Keratinocyte (primary cell): Measurements from ENCODE around the gene CNOT3. TPM values are rescaled to one million over a fixed set of nuclear protein-coding genes. Genes with fewer than 3 reads are reported as not detected.

Experiments used
- DNase-seq: peaks from one replicate; pipeline ENCODE4 v3.0.0-alpha.2; 2011; ENCODE audit warnings: low read depth, missing footprints, low spot score
- FAIRE-seq: peaks from 2 replicates; lab custom pipeline; 2011; peaks lifted over from hg19 to GRCh38; lab: Jason Lieb, UNC
- H2AFZ ChIP-seq: 2 replicates; pipeline ENCODE4 v1.6.0; 2012; ENCODE audit warnings: low read length, control low read depth, inconsistent platforms; ENCODE audit not compliant: control insufficient read depth
- H3K27ac ChIP-seq: 2 replicates; pipeline ENCODE4 v1.5.1; 2011; ENCODE audit warnings: low read length; ENCODE audit not compliant: control insufficient read depth, insufficient read depth
- H3K27me3 ChIP-seq: 3 replicates; pipeline ENCODE4 v1.6.0; 2011; ENCODE audit warnings: low read length; ENCODE audit not compliant: control insufficient read depth, insufficient read depth; ENCODE audit errors: extremely low read depth
- H3K36me3 ChIP-seq, 2 experiments: 2 replicates in 1 of 2; 3 replicates in 1 of 2; pipeline ENCODE4 v1.5.1; 2011; ENCODE audit warnings: low read length in 2 of 2, mild to moderate bottlenecking in 1 of 2; ENCODE audit not compliant: control insufficient read depth in 2 of 2, insufficient read depth in 2 of 2; ENCODE audit errors: extremely low read depth in 1 of 2
- H3K4me1 ChIP-seq: 3 replicates; pipeline ENCODE4 v1.5.1; 2011; ENCODE audit warnings: low read length; ENCODE audit not compliant: control insufficient read depth, insufficient read depth; ENCODE audit errors: extremely low read depth
- H3K4me2 ChIP-seq: 3 replicates; pipeline ENCODE4 v1.6.0; 2011; ENCODE audit warnings: low read depth, low read length; ENCODE audit not compliant: control insufficient read depth, insufficient read depth; ENCODE audit errors: extremely low read depth
- H3K4me3 ChIP-seq, 3 experiments: fragments of 200-600 bp in 1 of 3; sonication (generic) in 1 of 3; 2 replicates in 2 of 3; 3 replicates in 1 of 3; pipeline ENCODE4 v1.5.1; 2011 to 2016; ENCODE audit warnings: low read length in 3 of 3, mild to moderate bottlenecking in 3 of 3, control low read depth in 2 of 3, inconsistent platforms in 1 of 3, low read depth in 1 of 3, mixed read lengths in 1 of 3, mixed run types in 1 of 3, moderate library complexity in 1 of 3; ENCODE audit not compliant: control insufficient read depth in 2 of 3, insufficient read depth in 2 of 3; ENCODE audit errors: extremely low read depth in 1 of 3
- H3K79me2 ChIP-seq: 2 replicates; pipeline ENCODE4 v1.6.0; 2012; ENCODE audit warnings: low read length; ENCODE audit not compliant: control insufficient read depth, insufficient read depth
- H3K9ac ChIP-seq: 3 replicates; pipeline ENCODE4 v1.6.0; 2011; ENCODE audit warnings: low read length; ENCODE audit not compliant: control insufficient read depth, insufficient read depth; ENCODE audit errors: extremely low read depth
- H3K9me1 ChIP-seq: 3 replicates; pipeline ENCODE4 v1.6.0; 2011; ENCODE audit warnings: low read length; ENCODE audit not compliant: control insufficient read depth, insufficient read depth; ENCODE audit errors: extremely low read depth
- H3K9me3 ChIP-seq: 2 replicates; pipeline ENCODE4 v1.5.1; 2012; ENCODE audit warnings: low read depth, low read length; ENCODE audit not compliant: control insufficient read depth
- H4K20me1 ChIP-seq: 3 replicates; pipeline ENCODE4 v1.6.0; 2011; ENCODE audit warnings: low read length; ENCODE audit not compliant: control insufficient read depth, insufficient read depth; ENCODE audit errors: extremely low read depth
- EZH2 ChIP-seq: IDR thresholded peaks from one replicate; pipeline ENCODE4 v1.6.1; 2012; ENCODE audit warnings: inconsistent platforms, mild to moderate bottlenecking, low read length, moderate library complexity
- dilution Hi-C: fragments of 300-500 bp; cut with MboI; formaldehyde crosslinking; loops from one replicate; pipeline ENCODE4 v1.7.0; 2020; ENCODE audit warnings: low sequenced_read_pairs; ENCODE audit not compliant: extremely low pct_ligation_motif_present
- polyA plus RNA-seq, 5 experiments: library from polyadenylated mRNA; depleted of rRNA in 3 of 5; stranded (reverse) in 3 of 5; stranded (forward) in 1 of 5; unstranded in 1 of 5; fragments of >200 nt; gene quantifications; 1 replicate in 1 of 5; 2 replicates in 3 of 5; 3 replicates in 1 of 5; pipeline versions ENCODE4 v1.2.1 to v1.2.3, GENCODE V29; 2011 to 2012; ENCODE audit warnings: missing spikeins in 2 of 5, low read depth in 1 of 5, low replicate concordance in 1 of 5
- TF ChIP-seq, protein P1 (sequence below), 3 experiments: IDR thresholded peaks in 1 of 3; conservative IDR thresholded peaks in 1 of 3; optimal IDR thresholded peaks in 1 of 3; 2 replicates in 2 of 3; 3 replicates in 1 of 3; pipeline versions ENCODE3 to v1.5.1; 2011; ENCODE audit warnings: low read length in 3 of 3, mild to moderate bottlenecking in 3 of 3, moderate library complexity in 2 of 3, control low read depth in 1 of 3, inconsistent platforms in 1 of 3; ENCODE audit not compliant: insufficient read depth in 2 of 3; ENCODE audit errors: extremely low read depth in 1 of 3

The CNOT3 gene
- polyA plus RNA-seq, 1 donor (not counting 4 experiments of a cell fraction or from before 2014, with no cell fraction given): 8.6 TPM

DNA sequence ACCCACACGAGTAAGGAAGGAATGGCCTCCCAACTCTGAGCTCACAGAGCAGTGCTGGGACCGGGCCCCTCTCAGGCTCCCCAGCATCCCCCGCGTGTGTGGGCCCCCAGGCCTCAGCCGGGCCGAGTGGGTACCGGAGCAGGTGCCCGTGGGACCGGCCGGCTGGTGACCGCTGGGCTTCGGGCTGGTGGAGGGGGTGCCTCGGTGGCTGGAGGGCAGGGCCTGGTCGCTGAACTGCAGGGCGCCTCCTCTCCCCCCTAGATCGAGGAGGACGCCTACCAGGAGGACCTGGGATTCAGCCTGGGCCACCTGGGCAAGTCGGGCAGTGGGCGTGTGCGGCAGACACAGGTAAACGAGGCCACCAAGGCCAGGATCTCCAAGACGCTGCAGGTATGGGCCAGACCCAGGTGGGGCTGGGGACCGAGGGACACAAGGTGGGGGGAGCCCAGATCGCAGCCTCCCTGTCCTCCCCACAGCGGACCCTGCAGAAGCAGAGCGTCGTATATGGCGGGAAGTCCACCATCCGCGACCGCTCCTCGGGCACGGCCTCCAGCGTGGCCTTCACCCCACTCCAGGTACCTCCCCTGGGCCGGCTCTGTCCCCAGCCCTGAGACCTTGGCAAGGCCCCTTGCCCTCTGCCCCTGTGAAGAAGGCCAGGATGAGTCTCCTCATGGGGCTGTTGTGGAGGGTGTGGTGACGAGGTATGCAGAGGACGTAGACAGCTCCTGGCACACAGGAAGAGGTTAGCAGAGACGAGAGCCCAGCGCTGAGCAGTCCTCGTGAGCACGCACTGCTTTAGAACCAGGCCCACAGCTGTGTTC is 8.6 kb upstream of the CNOT3 start:
- H3K4me1 ChIP-seq: no peaks in the 10 kb centered on the region
- H3K9me3 ChIP-seq: no peaks in the 10 kb centered on the region
- H3K79me2 ChIP-seq: no peaks in the 10 kb centered on the region
- DNase-seq (no peak), FAIRE-seq (no peak)
- H4K20me1 ChIP-seq: no peaks in the 10 kb centered on the region
- H3K9ac ChIP-seq: no peak overlapping the region
- H3K4me2 ChIP-seq: no peak overlapping the region
- no peak overlapping the region for H2AFZ ChIP-seq
- no peaks in the 10 kb centered on the region for H3K9me1 ChIP-seq
- H3K27me3 ChIP-seq: no peaks in the 10 kb centered on the region
- dilution Hi-C loops: no loop called here
- H3K36me3 ChIP-seq: peaks cover 28 to 30% of the 10 kb centered on the region in 2 experiments
- H3K27ac ChIP-seq: no peak overlapping the region
- H3K4me3 ChIP-seq: no peak overlapping the region
- TF ChIP-seq EZH2: no peak
- TF ChIP-seq, protein P1, sequence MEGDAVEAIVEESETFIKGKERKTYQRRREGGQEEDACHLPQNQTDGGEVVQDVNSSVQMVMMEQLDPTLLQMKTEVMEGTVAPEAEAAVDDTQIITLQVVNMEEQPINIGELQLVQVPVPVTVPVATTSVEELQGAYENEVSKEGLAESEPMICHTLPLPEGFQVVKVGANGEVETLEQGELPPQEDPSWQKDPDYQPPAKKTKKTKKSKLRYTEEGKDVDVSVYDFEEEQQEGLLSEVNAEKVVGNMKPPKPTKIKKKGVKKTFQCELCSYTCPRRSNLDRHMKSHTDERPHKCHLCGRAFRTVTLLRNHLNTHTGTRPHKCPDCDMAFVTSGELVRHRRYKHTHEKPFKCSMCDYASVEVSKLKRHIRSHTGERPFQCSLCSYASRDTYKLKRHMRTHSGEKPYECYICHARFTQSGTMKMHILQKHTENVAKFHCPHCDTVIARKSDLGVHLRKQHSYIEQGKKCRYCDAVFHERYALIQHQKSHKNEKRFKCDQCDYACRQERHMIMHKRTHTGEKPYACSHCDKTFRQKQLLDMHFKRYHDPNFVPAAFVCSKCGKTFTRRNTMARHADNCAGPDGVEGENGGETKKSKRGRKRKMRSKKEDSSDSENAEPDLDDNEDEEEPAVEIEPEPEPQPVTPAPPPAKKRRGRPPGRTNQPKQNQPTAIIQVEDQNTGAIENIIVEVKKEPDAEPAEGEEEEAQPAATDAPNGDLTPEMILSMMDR (optimal IDR thresholded peaks at IDR 0.05 in 1 of 3, IDR thresholded peaks at IDR 0.05 in 1 of 3, conservative IDR thresholded peaks at IDR 0.05 in 1 of 3; ENCODE audit: extremely low read depth in 1 of 3, insufficient read depth in 2 of 3, low read length in 3 of 3): no peak

DNA sequence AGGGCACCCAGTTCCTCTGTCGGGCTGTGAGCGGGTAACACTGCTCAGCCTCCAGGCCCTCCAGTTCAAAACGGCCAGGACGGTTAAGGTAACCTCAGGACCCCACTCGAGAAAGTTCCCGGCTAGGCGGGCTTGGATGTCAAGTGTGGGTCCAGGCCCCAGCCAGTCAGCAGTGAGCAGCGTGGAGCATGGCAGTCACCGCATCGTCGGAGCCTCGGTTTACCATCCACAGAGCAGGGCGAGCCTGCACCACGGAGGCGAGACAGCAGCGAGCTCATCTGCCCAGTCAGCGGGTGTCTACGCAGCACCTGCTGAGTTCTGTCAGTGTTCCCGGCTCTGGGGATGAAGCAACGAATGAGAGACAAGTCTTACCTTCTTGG is 8.0 kb upstream of the CNOT3 start:
- DNase-seq: no peak
- dilution Hi-C loops: no loop called here

More for the DNA sequence above, 8.0 kb upstream of the CNOT3 start:
- Histone ChIP-seq H3K9ac (no peak overlapping the region), H2AFZ (no peak overlapping the region), H3K36me3 (peaks cover 23 to 26% of the 10 kb centered on the region in 2 experiments), H4K20me1 (no peaks in the 10 kb centered on the region), H3K27ac (no peak overlapping the region), H3K9me1 (no peaks in the 10 kb centered on the region), H3K79me2 (no peaks in the 10 kb centered on the region), H3K4me3 (no peak overlapping the region), H3K4me2 (no peak overlapping the region), H3K4me1 (peaks cover 4% of the 10 kb centered on the region), H3K9me3 (no peaks in the 10 kb centered on the region), H3K27me3 (no peaks in the 10 kb centered on the region)
- TF ChIP-seq EZH2: no peak
- TF ChIP-seq, protein P1 (optimal IDR thresholded peaks at IDR 0.05 in 1 of 3, IDR thresholded peaks at IDR 0.05 in 1 of 3, conservative IDR thresholded peaks at IDR 0.05 in 1 of 3; ENCODE audit: extremely low read depth in 1 of 3, insufficient read depth in 2 of 3, low read length in 3 of 3): no peak
- FAIRE-seq: no peak
